GM12878 (cell line): ENCODE results near the gene SIMC1. TPM values are rescaled to one million over a fixed set of nuclear protein-coding genes. Genes with fewer than 3 reads are reported as not detected.

ENCODE experiments used
- ATAC-seq: fragments of 200-7000 bp; cut with Tn5 transposase; 3 replicates; pipeline ENCODE4 v1.9.1; 2020; ENCODE audit warnings: mild to moderate bottlenecking, moderate library complexity
- BruUV-seq: library from RNA; stranded (reverse); fragments of 400-500 nt; replicated peaks from 2 replicates; lab custom pipeline; 2021; lab: Mats Ljungman, UMichigan
- CTCF ChIA-PET: fragments of 300-600 bp; sonication (Branson Sonifier 250); formaldehyde crosslinking; extraction: SDS; loops from one replicate; lab custom pipeline; 2021; ENCODE audit warnings: inconsistent platforms; lab: Yijun Ruan, JAX
- POLR2A ChIA-PET: fragments of 350-600 bp; formaldehyde crosslinking; extraction: SDS; loops from one replicate; lab custom pipeline; 2021; ENCODE audit warnings: inconsistent platforms; lab: Charles Lee
- RAD21 ChIA-PET: fragments of 300-600 bp; sonication (Branson Sonifier 250); formaldehyde crosslinking; loops from one replicate; lab custom pipeline; 2023; ENCODE audit warnings: antibody characterized with exemption; ENCODE audit not compliant: unreplicated experiment; lab: Charles Lee
- SMC1A ChIA-PET: fragments of 300-600 bp; sonication (Branson Sonifier 250); formaldehyde crosslinking; loops from one replicate; lab custom pipeline; 2023; ENCODE audit not compliant: unreplicated experiment, uncharacterized antibody; lab: Charles Lee
- DNase-seq: peaks from one replicate; pipeline ENCODE4 v3.0.0-alpha.2; 2011; ENCODE audit warnings: low read depth, low spot score
- FAIRE-seq: peaks from 3 replicates; lab custom pipeline; 2011; peaks lifted over from hg19 to GRCh38; lab: Jason Lieb, UNC
- H2AFZ ChIP-seq: 2 replicates; pipeline ENCODE4 v1.6.0; 2011; ENCODE audit warnings: low read depth, low read length, control low read depth; ENCODE audit not compliant: control insufficient read depth
- H3K27ac ChIP-seq: 2 replicates; pipeline ENCODE4 v1.5.1; 2011; ENCODE audit warnings: control low read depth; ENCODE audit not compliant: control insufficient read depth, insufficient read depth
- H3K27me3 ChIP-seq, 2 experiments: replicated peaks in 1 of 2; 2 replicates each; pipeline versions ENCODE4 v1.6.0 to v1.6.1; 2011; ENCODE audit warnings: low read length in 1 of 2; ENCODE audit not compliant: control insufficient read depth in 2 of 2, insufficient read depth in 2 of 2
- H3K36me3 ChIP-seq, 2 experiments: 2 replicates each; pipeline ENCODE4 v1.5.1; 2011; ENCODE audit warnings: low read length in 1 of 2; ENCODE audit not compliant: control insufficient read depth in 2 of 2, insufficient read depth in 2 of 2
- H3K4me1 ChIP-seq: 2 replicates; pipeline ENCODE4 v1.6.1; 2011; ENCODE audit warnings: mild to moderate bottlenecking, low read length, moderate library complexity, mixed read lengths; ENCODE audit not compliant: control insufficient read depth, insufficient read depth
- H3K4me2 ChIP-seq: 2 replicates; pipeline ENCODE4 v1.6.0; 2011; ENCODE audit warnings: control low read depth; ENCODE audit not compliant: control insufficient read depth, insufficient read depth
- H3K4me3 ChIP-seq: fragments of 200-600 bp; sonication (generic); 2 replicates; pipeline ENCODE4 v1.5.1; 2016
- H3K79me2 ChIP-seq: 2 replicates; pipeline ENCODE4 v1.6.0; 2011; ENCODE audit warnings: low read length; ENCODE audit not compliant: control insufficient read depth, insufficient read depth
- H3K9ac ChIP-seq: 2 replicates; pipeline ENCODE4 v1.8.0; 2011; ENCODE audit warnings: low read length, control low read depth, mixed read lengths; ENCODE audit not compliant: control insufficient read depth, insufficient read depth
- H3K9me3 ChIP-seq: replicated peaks from 3 replicates; pipeline ENCODE4 v1.5.1; 2011; ENCODE audit warnings: mild to moderate bottlenecking, low read length; ENCODE audit not compliant: control insufficient read depth, insufficient read depth
- H4K20me1 ChIP-seq: 2 replicates; pipeline ENCODE4 v1.6.0; 2011; ENCODE audit not compliant: control insufficient read depth, insufficient read depth
- MEF2B ChIP-seq: fragments of 450-650 bp; IDR thresholded peaks from 2 replicates; pipeline ENCODE4 v1.6.1; 2018; ENCODE audit warnings: mild to moderate bottlenecking, moderate library complexity; ENCODE audit not compliant: partially characterized antibody, poor library complexity, severe bottlenecking
- SPI1 ChIP-seq: IDR thresholded peaks from 2 replicates; pipeline ENCODE4 v1.6.1; 2011; ENCODE audit warnings: low read depth, mild to moderate bottlenecking, low read length, moderate library complexity, borderline replicate concordance; ENCODE audit not compliant: insufficient read depth
- TCF12 ChIP-seq: IDR thresholded peaks from 2 replicates; pipeline ENCODE4 v1.6.1; 2011; ENCODE audit warnings: low read depth, mild to moderate bottlenecking, low read length
- WGBS: methylation state at CpG from one replicate; pipeline ENCODE4 v1.1.6; 2016; ENCODE audit warnings: low lambda C conversion rate; ENCODE audit not compliant: insufficient replicate concordance, insufficient coverage; ENCODE audit errors: missing lambda C conversion rate; 5-methylcytosine and 5-hydroxymethylcytosine counted together
- in situ Hi-C: fragments of 300-500 bp; cut with MboI; formaldehyde crosslinking; loops from 9 replicates; pipeline ENCODE4 v1.14.3; 2018; ENCODE audit warnings: mixed read lengths
- intact Hi-C: fragments of 100-400 bp; cut with micrococcal nuclease; formaldehyde crosslinking; loops from one replicate; pipeline ENCODE4 v1.14.2; 2022; ENCODE audit not compliant: unreplicated experiment
- polyA plus RNA-seq, 11 experiments: library from polyadenylated mRNA; depleted of rRNA in 4 of 11; unstranded in 6 of 11; stranded (reverse) in 5 of 11; fragments of >200 nt; fragmentation: Nextera tagmentation in 4 of 11; fragmentation: Illumina TruSeq in 1 of 11; extraction: Ambion mirVana in 4 of 11; extraction: Trizol in 1 of 11; gene quantifications; 1 replicate in 1 of 11; 2 replicates in 10 of 11; pipeline versions ENCODE4 v1.2.1 to v1.2.3, GENCODE V29; 2011 to 2016; ENCODE audit warnings: inconsistent platforms in 2 of 11, missing spikeins in 2 of 11, low read depth in 1 of 11
- total RNA-seq, 4 experiments: library from RNA; depleted of rRNA in 3 of 4; stranded (reverse); fragments of >200 nt in 3 of 4; fragmentation: Illumina TruSeq in 1 of 4; extraction: Trizol in 1 of 4; gene quantifications; 2 replicates each; pipeline versions ENCODE4 v1.2.1 to v1.2.3, GENCODE V29; 2013 to 2021
- TF ChIP-seq, protein P1 (sequence below): fragments of 450-650 bp; IDR thresholded peaks from 2 replicates; pipeline ENCODE4 v1.6.1; 2016; ENCODE audit warnings: mild to moderate bottlenecking, moderate library complexity, borderline replicate concordance
- TF ChIP-seq, protein P2 (sequence below): fragments of 450-650 bp; IDR thresholded peaks from 2 replicates; pipeline ENCODE4 v1.6.1; 2016; ENCODE audit warnings: mild to moderate bottlenecking

SIMC1 gene
- total and polyA plus RNA-seq, 10 of the 15 experiments (the other 5 are each of a cell fraction or from before 2014, with no cell fraction given): 3.0 to 16.5 (median 10.4) TPM

DNA sequence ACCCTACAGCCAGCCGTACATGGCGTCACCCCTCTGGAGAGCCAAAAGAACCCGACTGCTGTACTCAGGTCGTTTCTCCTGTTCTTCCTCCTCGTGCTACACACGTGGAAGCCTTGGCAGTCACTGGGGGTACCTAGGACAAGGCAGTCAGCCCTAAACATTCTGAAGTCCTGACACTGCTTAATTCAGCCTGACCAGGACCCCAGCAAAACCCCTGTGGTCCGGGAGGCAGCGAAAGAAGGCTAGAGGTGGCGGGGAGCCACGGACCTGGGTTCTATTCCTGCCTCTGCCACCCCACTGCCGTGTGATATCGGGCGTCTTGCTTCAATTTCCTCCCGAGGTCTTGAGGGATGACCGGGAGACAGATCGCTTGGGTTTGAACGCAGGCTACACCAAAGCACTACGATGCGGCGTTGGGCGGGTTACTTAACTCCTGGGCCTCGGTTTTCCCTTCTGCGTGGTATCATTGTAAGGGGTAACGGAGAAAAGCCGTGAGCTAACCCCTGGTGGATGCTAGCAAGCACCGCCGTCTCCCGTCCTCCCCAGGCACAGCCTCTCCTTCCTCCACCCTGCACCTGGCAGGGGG, 126.6 kb downstream of the SIMC1 start:
- Histone ChIP-seq H3K4me3 (peak overlapping the region; percentile 91), H3K9ac (peak overlapping the region; percentile 71), H3K4me2 (peak overlapping the region; percentile 98), H3K9me3 (no peaks in the 10 kb centered on the region), H2AFZ (peak overlapping the region; percentile 92), H3K27ac (no peak overlapping the region), H3K36me3 (no peaks in the 10 kb centered on the region), H3K79me2 (peaks cover 15% of the 10 kb centered on the region), H3K27me3 (no peaks in the 10 kb centered on the region), H3K4me1 (no peaks in the 10 kb centered on the region; the same call in 1 of the 2 replicates)
- BruUV-seq: no TSS peak
- in situ Hi-C loops: no loop called here
- ChIA-PET CTCF (no interaction called here), SMC1A (no interaction called here), POLR2A (no interaction called here)
- FAIRE-seq (no peak), DNase-seq (no peak), ATAC-seq (no peak)
- intact Hi-C loops: loop anchor here (1.0 kb wide), 1 partner anchor 23 kb away; the partner anchor contains the start of genes HIGD2A and NOP16
- TF ChIP-seq, protein P1, sequence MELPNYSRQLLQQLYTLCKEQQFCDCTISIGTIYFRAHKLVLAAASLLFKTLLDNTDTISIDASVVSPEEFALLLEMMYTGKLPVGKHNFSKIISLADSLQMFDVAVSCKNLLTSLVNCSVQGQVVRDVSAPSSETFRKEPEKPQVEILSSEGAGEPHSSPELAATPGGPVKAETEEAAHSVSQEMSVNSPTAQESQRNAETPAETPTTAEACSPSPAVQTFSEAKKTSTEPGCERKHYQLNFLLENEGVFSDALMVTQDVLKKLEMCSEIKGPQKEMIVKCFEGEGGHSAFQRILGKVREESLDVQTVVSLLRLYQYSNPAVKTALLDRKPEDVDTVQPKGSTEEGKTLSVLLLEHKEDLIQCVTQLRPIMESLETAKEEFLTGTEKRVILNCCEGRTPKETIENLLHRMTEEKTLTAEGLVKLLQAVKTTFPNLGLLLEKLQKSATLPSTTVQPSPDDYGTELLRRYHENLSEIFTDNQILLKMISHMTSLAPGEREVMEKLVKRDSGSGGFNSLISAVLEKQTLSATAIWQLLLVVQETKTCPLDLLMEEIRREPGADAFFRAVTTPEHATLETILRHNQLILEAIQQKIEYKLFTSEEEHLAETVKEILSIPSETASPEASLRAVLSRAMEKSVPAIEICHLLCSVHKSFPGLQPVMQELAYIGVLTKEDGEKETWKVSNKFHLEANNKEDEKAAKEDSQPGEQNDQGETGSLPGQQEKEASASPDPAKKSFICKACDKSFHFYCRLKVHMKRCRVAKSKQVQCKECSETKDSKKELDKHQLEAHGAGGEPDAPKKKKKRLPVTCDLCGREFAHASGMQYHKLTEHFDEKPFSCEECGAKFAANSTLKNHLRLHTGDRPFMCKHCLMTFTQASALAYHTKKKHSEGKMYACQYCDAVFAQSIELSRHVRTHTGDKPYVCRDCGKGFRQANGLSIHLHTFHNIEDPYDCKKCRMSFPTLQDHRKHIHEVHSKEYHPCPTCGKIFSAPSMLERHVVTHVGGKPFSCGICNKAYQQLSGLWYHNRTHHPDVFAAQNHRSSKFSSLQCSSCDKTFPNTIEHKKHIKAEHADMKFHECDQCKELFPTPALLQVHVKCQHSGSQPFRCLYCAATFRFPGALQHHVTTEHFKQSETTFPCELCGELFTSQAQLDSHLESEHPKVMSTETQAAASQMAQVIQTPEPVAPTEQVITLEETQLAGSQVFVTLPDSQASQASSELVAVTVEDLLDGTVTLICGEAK: peak; percentile 26; the same call in 1 of the 2 replicates
- TF ChIP-seq MEF2B: no peak
- no peak for TF ChIP-seq SPI1
- 0 out of 2 replicates have a peak, but pooled peaks have one; percentile 51 for TF ChIP-seq TCF12
- TF ChIP-seq, protein P2, sequence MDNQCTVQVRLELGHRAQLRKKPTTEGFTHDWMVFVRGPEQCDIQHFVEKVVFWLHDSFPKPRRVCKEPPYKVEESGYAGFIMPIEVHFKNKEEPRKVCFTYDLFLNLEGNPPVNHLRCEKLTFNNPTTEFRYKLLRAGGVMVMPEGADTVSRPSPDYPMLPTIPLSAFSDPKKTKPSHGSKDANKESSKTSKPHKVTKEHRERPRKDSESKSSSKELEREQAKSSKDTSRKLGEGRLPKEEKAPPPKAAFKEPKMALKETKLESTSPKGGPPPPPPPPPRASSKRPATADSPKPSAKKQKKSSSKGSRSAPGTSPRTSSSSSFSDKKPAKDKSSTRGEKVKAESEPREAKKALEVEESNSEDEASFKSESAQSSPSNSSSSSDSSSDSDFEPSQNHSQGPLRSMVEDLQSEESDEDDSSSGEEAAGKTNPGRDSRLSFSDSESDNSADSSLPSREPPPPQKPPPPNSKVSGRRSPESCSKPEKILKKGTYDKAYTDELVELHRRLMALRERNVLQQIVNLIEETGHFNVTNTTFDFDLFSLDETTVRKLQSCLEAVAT: peak; percentile 65
- TF ChIP-seq, all 136 proteins: peak for 3
- RAD21 ChIA-PET: no interaction called here
- 12% methylated on average over 28 of the region's 28 CpGs for WGBS
- no peaks in the 10 kb centered on the region for H4K20me1 ChIP-seq
